SK-N-SH treated with all-trans-retinoic acid at 6 μM for 48 hours (cell line): ENCODE data around the gene NUP93.
A peak's percentile ranks its signal among the peaks of the same experiment; 100 is the strongest.
"Not testable (repeated sequence)": the region's sequence is repeated elsewhere in the genome, so short reads cannot be mapped to it uniquely, and the experiment has no call there.

ENCODE experiments used
- ATAC-seq: fragments of 200-7000 bp; cut with Tn5 transposase; 3 replicates; pipeline ENCODE4 v1.9.1; 2020; ENCODE audit warnings: mild to moderate bottlenecking, moderate library complexity
- BACH2 ChIP-seq: fragments of 250-450 bp; sonication (Bioruptor Pico); IDR thresholded peaks from 2 replicates; pipeline ENCODE4 v1.9.0; 2021; ENCODE audit warnings: mild to moderate bottlenecking, borderline replicate concordance
- CSDC2 ChIP-seq: fragments of 250-450 bp; sonication (Bioruptor Pico); IDR thresholded peaks from 2 replicates; pipeline ENCODE4 v1.5.0; 2020; ENCODE audit warnings: mild to moderate bottlenecking, moderate library complexity
- ESRRG ChIP-seq: fragments of 250-450 bp; sonication (Bioruptor Pico); IDR thresholded peaks from 2 replicates; pipeline ENCODE4 v1.6.1; 2021; ENCODE audit warnings: mild to moderate bottlenecking
- GLIS3 ChIP-seq: fragments of 250-450 bp; sonication (Bioruptor Pico); IDR thresholded peaks from 2 replicates; pipeline ENCODE4 v1.5.0; 2020; ENCODE audit warnings: mild to moderate bottlenecking, moderate library complexity
- ISL1 ChIP-seq: fragments of 250-450 bp; sonication (Bioruptor Pico); IDR thresholded peaks from 2 replicates; pipeline ENCODE4 v2.1.2; 2022; ENCODE audit warnings: mild to moderate bottlenecking, moderate library complexity
- OSR1 ChIP-seq: fragments of 250-450 bp; sonication (Bioruptor Pico); IDR thresholded peaks from 2 replicates; pipeline ENCODE4 v1.8.0; 2022; ENCODE audit warnings: moderate library complexity, mild to moderate bottlenecking, inconsistent platforms
- PPARA ChIP-seq: fragments of 250-450 bp; sonication (Bioruptor Pico); IDR thresholded peaks from 2 replicates; pipeline ENCODE4 v1.5.0; 2020; ENCODE audit warnings: mild to moderate bottlenecking, borderline replicate concordance
- TCF4 ChIP-seq: fragments of 250-450 bp; sonication (Bioruptor Pico); IDR thresholded peaks from 2 replicates; pipeline ENCODE4 v1.8.0; 2021; ENCODE audit warnings: mild to moderate bottlenecking, moderate library complexity, borderline replicate concordance
- ZC3H10 ChIP-seq: fragments of 250-450 bp; sonication (Bioruptor Pico); IDR thresholded peaks from 2 replicates; pipeline ENCODE4 v1.5.1; 2021; ENCODE audit warnings: mild to moderate bottlenecking, moderate library complexity
- ZFP3 ChIP-seq: fragments of 250-450 bp; sonication (Bioruptor Pico); IDR thresholded peaks from 2 replicates; pipeline ENCODE4 v1.5.0; 2020; ENCODE audit warnings: mild to moderate bottlenecking, moderate library complexity
- ZFP30 ChIP-seq: fragments of 450-650 bp; formaldehyde crosslinking; IDR thresholded peaks from 2 replicates; pipeline ENCODE4 v1.5.0; 2022; ENCODE audit warnings: mild to moderate bottlenecking, moderate library complexity
- ZNF8 ChIP-seq: fragments of 450-650 bp; formaldehyde crosslinking; IDR thresholded peaks from 2 replicates; pipeline ENCODE4 v1.5.0; 2020; ENCODE audit warnings: mild to moderate bottlenecking, moderate library complexity
- TF ChIP-seq, protein P1 (sequence below): fragments of 250-450 bp; sonication (Bioruptor Pico); IDR thresholded peaks from 2 replicates; pipeline ENCODE4 v1.5.1; 2020; ENCODE audit warnings: low read depth, mild to moderate bottlenecking, moderate library complexity
- TF ChIP-seq, protein P2 (sequence below): fragments of 250-450 bp; sonication (Bioruptor Pico); IDR thresholded peaks from 2 replicates; pipeline ENCODE4 v1.8.0; 2021; ENCODE audit warnings: low read depth, mild to moderate bottlenecking, moderate library complexity, borderline replicate concordance
- TF ChIP-seq, protein P3 (sequence below): fragments of 250-450 bp; sonication (Bioruptor Pico); IDR thresholded peaks from 2 replicates; pipeline ENCODE4 v1.5.0; 2020; ENCODE audit warnings: mild to moderate bottlenecking, moderate library complexity

The NUP93 gene

DNA sequence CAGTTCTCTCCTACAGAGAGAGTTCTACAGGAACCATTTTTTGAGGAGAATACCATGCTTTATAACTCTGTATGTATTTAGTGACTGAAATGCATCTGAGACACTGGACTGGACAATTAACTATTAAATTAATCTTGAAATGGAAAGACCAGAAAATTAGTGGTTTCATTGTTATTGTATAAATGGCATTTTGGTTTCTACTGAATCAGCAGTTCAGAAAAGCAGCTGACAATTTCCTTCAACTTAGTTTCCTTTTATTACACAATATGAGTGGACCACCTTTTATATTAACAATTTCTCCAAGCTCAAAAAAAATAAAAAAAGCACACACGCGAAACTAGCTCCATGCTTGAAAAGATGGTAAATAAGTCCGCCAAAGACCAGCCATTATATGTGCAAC lies 69.0 kb downstream of the NUP93 start:
- no peak for ATAC-seq
- TF ChIP-seq ZFP30 (CRISPR knock-in tag) (no peak), PPARA (CRISPR knock-in tag) (no peak), CSDC2 (CRISPR knock-in tag) (no peak), BACH2 (no peak), ZFP3 (no peak), GLIS3 (CRISPR knock-in tag) (no peak), ZNF8 (CRISPR knock-in tag) (no peak), ZC3H10 (CRISPR knock-in tag) (no peak), OSR1 (CRISPR knock-in tag) (no peak)
- TF ChIP-seq, protein P1, sequence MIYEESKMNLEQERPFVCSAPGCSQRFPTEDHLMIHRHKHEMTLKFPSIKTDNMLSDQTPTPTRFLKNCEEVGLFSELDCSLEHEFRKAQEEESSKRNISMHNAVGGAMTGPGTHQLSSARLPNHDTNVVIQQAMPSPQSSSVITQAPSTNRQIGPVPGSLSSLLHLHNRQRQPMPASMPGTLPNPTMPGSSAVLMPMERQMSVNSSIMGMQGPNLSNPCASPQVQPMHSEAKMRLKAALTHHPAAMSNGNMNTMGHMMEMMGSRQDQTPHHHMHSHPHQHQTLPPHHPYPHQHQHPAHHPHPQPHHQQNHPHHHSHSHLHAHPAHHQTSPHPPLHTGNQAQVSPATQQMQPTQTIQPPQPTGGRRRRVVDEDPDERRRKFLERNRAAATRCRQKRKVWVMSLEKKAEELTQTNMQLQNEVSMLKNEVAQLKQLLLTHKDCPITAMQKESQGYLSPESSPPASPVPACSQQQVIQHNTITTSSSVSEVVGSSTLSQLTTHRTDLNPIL (CRISPR knock-in tag), result no peak
- TF ChIP-seq, protein P2, sequence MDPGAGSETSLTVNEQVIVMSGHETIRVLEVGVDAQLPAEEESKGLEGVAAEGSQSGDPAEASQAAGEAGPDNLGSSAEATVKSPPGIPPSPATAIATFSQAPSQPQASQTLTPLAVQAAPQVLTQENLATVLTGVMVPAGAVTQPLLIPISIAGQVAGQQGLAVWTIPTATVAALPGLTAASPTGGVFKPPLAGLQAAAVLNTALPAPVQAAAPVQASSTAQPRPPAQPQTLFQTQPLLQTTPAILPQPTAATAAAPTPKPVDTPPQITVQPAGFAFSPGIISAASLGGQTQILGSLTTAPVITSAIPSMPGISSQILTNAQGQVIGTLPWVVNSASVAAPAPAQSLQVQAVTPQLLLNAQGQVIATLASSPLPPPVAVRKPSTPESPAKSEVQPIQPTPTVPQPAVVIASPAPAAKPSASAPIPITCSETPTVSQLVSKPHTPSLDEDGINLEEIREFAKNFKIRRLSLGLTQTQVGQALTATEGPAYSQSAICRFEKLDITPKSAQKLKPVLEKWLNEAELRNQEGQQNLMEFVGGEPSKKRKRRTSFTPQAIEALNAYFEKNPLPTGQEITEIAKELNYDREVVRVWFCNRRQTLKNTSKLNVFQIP, result no peak
- TF ChIP-seq, all 23 proteins: peak for 0

DNA sequence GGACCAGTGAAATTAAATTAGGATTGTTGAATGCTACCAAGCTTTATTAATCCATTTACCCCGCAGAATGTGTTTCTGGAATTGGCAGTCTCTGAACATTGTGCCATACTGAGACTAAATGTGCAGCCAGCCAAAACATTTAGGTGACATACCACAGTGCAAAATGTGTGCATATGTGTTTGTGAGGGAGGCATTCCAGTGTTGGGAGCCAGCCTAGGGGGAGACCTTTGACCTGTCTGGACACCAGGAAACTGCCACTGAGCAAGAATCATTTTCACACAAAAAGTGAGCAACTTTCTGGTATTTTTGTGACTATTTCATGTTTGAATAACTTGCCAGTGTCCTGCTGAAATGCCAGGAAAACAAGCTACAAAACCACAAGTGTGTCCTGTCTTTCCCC lies 70.4 kb downstream of the NUP93 start:
- no peak for ATAC-seq
- peak; percentile 63; the same call in 1 of the 2 replicates for TF ChIP-seq ZNF8 (CRISPR knock-in tag)
- no peak for TF ChIP-seq TCF4 (CRISPR knock-in tag)

DNA sequence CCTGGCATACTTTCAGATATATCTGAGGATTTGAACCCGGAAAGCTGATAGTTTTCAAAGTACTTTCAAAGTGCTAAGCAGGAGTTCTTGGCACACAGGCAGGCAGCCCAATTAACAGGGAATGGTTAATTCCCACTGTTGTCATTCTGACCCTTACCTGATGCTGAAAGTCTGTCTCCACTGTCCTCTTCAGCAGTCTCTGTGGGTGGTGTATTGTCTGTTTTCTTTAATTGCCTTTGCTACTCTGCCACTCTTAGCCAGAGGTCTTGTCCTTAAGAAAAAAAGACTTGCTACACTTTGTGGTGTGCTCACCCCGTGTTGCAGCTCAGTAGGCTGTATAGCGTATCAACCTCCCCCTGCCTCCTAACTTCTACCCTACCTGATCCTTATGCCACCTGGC lies 71.8 kb downstream of the NUP93 start:
- TF ChIP-seq, protein P2, result no peak
- no peak for TF ChIP-seq ISL1 (CRISPR knock-in tag)
- no peak for TF ChIP-seq OSR1 (CRISPR knock-in tag)
- TF ChIP-seq, protein P1 (CRISPR knock-in tag), result no peak
- TF ChIP-seq GLIS3 (CRISPR knock-in tag), result no peak
- TF ChIP-seq, protein P3, sequence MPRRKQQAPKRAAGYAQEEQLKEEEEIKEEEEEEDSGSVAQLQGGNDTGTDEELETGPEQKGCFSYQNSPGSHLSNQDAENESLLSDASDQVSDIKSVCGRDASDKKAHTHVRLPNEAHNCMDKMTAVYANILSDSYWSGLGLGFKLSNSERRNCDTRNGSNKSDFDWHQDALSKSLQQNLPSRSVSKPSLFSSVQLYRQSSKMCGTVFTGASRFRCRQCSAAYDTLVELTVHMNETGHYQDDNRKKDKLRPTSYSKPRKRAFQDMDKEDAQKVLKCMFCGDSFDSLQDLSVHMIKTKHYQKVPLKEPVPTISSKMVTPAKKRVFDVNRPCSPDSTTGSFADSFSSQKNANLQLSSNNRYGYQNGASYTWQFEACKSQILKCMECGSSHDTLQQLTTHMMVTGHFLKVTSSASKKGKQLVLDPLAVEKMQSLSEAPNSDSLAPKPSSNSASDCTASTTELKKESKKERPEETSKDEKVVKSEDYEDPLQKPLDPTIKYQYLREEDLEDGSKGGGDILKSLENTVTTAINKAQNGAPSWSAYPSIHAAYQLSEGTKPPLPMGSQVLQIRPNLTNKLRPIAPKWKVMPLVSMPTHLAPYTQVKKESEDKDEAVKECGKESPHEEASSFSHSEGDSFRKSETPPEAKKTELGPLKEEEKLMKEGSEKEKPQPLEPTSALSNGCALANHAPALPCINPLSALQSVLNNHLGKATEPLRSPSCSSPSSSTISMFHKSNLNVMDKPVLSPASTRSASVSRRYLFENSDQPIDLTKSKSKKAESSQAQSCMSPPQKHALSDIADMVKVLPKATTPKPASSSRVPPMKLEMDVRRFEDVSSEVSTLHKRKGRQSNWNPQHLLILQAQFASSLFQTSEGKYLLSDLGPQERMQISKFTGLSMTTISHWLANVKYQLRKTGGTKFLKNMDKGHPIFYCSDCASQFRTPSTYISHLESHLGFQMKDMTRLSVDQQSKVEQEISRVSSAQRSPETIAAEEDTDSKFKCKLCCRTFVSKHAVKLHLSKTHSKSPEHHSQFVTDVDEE, result no peak
- TF ChIP-seq ESRRG (CRISPR knock-in tag), result no peak
- no peak for TF ChIP-seq ZFP30 (CRISPR knock-in tag)
- TF ChIP-seq, all 23 proteins: peak for 0
- no peak for ATAC-seq

DNA sequence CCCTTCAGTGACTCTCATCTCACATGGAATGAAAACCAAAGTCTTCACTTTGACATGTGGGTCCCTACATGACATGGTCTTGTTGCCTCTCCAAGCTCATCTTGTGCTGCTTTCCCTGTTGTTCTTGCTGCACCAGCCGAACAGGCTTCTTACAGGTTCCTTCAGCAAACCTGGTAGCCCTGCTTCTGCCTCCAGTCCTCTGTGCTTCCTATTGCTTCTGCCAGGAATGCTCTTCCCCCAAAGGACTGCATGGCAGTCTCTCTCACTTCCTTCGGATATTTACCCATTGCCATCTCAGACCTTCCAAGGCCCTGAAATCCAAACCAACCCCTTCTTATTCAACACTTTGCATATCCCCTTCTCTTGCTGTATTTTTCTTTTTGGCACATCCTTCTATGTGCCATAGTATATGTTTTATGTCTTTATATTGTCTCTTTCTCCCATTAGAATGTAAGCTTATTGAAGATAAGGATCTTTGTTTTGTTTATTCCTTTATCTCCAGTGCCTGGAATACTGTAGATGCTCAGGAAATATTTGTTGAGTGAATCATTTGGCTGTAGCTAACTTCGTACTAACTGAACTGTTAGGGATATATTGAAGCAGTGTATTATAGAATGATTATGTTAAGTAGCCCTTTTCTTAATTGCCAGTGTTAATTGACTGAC lies 77.2 kb downstream of the NUP93 start:
- no peak for TF ChIP-seq GLIS3 (CRISPR knock-in tag)
- TF ChIP-seq ISL1 (CRISPR knock-in tag), result 0 out of 2 replicates have a peak, but pooled peaks have one; percentile 11
- TF ChIP-seq, all 23 proteins: peak for 1
- peak; percentile 61; the same call in 2 of the 3 replicates for ATAC-seq

DNA sequence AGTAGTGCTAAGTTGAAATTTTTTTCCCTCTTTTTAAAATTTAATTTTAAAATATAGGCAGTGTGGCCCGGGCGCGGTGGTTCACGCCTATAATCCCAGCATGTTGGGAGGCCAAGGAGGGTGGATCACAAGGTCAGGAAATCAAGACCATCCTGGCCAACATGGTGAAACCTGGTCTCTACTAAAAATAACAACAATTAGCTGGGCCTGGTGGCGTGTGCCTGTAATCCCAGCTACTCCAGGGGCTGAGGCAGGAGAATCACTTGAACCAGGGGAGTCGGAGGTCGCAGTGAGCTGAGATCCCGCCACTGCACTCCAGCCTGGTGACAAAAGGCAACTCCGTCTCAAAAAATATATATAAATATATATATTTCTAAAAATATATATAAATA lies 77.7 kb downstream of the NUP93 start:
- not testable (repeated sequence) for ATAC-seq

DNA sequence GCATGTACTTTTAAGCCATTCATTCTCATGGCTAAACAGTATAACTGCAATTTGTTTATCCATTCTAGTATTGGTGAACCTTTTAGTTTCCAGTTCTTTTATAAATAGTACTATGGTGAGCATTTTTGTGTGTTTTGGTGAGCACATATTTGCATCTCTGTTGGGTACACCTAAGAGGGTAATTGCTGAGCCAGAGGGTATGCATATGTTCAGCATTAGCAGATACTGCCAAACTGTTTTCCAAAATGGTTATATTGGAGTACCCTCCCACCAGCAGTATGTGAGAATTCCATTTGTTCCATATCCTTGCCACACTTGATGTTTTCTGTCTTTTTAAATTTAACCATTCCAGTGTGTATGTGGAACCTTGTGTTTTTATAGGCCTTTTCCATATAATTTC lies 81.0 kb downstream of the NUP93 start:
- no peak for TF ChIP-seq OSR1 (CRISPR knock-in tag)

DNA sequence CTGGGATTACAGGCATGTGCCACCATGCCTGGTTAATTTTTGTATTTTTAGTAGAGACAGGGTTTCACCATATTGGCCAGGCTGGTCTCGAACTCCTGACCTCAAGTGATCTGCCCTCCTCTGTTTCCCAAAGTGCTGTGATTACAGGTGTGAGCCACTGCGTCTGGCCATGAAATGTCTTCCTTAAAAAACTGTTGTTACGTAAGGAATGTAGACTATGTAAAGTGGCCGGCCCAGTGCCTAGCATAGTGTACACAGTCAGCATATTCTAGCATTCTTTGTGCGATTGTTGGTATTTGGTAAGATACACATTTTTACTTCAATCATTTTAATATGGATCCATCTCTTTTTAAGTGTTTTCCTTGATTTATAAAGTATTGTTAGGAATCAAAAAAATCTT lies 81.7 kb downstream of the NUP93 start:
- ATAC-seq, result not testable (repeated sequence)

More for the DNA sequence above, 81.0 kb downstream of the NUP93 start:
- no peak for ATAC-seq
